Transverse colon (tissue), 4 donors: ENCODE data around the gene TAB3. TPM values are rescaled to one million over a fixed set of nuclear protein-coding genes. Genes with fewer than 3 reads are reported as not detected.

Source experiments
- DNase-seq: peaks from one replicate; pipeline ENCODE4 v3.0.0-alpha.2; 2019
- H3K27ac ChIP-seq, 4 donors: fragments of 200-600 bp; sonication (generic); 2 replicates each; pipeline ENCODE4 v1.5.1; 2016 to 2018; ENCODE audit warnings: inconsistent platforms in 4 of 4
- H3K27me3 ChIP-seq: fragments of 200-600 bp; sonication (generic); 2 replicates; pipeline ENCODE4 v1.5.1; 2017; ENCODE audit warnings: inconsistent platforms
- H3K36me3 ChIP-seq, 4 donors: fragments of 200-600 bp; sonication (generic); 2 replicates each; pipeline ENCODE4 v1.5.1; 2017 to 2019; ENCODE audit warnings: inconsistent platforms in 4 of 4
- H3K4me1 ChIP-seq, 4 donors: fragments of 200-600 bp; sonication (generic); 2 replicates each; pipeline ENCODE4 v1.5.1; 2017 to 2020; ENCODE audit warnings: inconsistent platforms in 4 of 4
- H3K4me3 ChIP-seq, 4 donors: fragments of 200-600 bp; sonication (generic); 1 replicate in 1 of 4; 2 replicates in 3 of 4; pipeline versions ENCODE4 v1.5.1 to v1.6.1; 2017 to 2019; ENCODE audit warnings: inconsistent platforms in 4 of 4
- H3K9me3 ChIP-seq, 2 donors: fragments of 200-600 bp; sonication (generic); 2 replicates each; pipeline ENCODE4 v1.5.1; 2017 to 2019; ENCODE audit warnings: inconsistent platforms in 2 of 2
- EP300 ChIP-seq: sonication (generic); formaldehyde crosslinking; IDR thresholded peaks from one replicate; pipeline ENCODE4 v1.6.1; 2017; ENCODE audit warnings: antibody characterized with exemption, low read depth
- POLR2A ChIP-seq: fragments of 450-650 bp; IDR thresholded peaks from one replicate; pipeline ENCODE4 v1.6.1; 2016; ENCODE audit warnings: antibody characterized with exemption, mild to moderate bottlenecking, moderate library complexity
- POLR2AphosphoS5 ChIP-seq, 3 donors: sonication (generic); formaldehyde crosslinking; IDR thresholded peaks; one replicate each; pipeline ENCODE4 v1.6.1; 2016; ENCODE audit warnings: antibody characterized with exemption in 3 of 3
- WGBS, 2 donors: methylation state at CpG; one replicate each; pipeline ENCODE4 v1.1.5; 2018; ENCODE audit warnings: low coverage in 1 of 2; 5-methylcytosine and 5-hydroxymethylcytosine counted together
- in situ Hi-C, 4 donors: fragments of 200-750 bp; cut with MboI; loops; one replicate each; pipeline versions ENCODE4 v1.15.0 to v1.15.1; 2017; ENCODE audit warnings: low sequenced_read_pairs in 3 of 4, low pct_ligation_motif_present in 1 of 4, low pct_unique_long_range_greater_than_20kb in 1 of 4
- intact Hi-C: fragments of 100-400 bp; cut with DNase I; formaldehyde crosslinking; loops from one replicate; pipeline ENCODE4 v1.15.1; 2023; ENCODE audit warnings: low total_unique reads
- total RNA-seq, 4 donors: library from RNA; depleted of rRNA; stranded (reverse); fragments of >200 nt; gene quantifications; one replicate each; pipeline ENCODE4 v1.1.0, GENCODE V29; 2016
- TF ChIP-seq, protein P1 (sequence below), 5 experiments: fragments of 200-600 bp in 3 of 5; fragments of 450-650 bp in 2 of 5; sonication (generic) in 3 of 5; IDR thresholded peaks; 1 replicate in 2 of 5; 2 replicates in 3 of 5; pipeline ENCODE4 v1.5.1; 2016 to 2017; ENCODE audit warnings: antibody characterized with exemption in 5 of 5, inconsistent platforms in 3 of 5, mild to moderate bottlenecking in 2 of 5, moderate library complexity in 1 of 5

The TAB3 gene
- total RNA-seq, 4 donors from 2014 or later = 10.3 to 34.0 (median 30.6) TPM

- intact Hi-C loops = no loop called here
- WGBS, 2 donors = 35% methylated on average over 3 of the region's 3 CpGs; no CpG with 5 or more reads in 1 of the 2 donors
- H3K4me3 ChIP-seq = no peak overlapping the region
- H3K4me1 ChIP-seq = no peaks in the 10 kb centered on the region
- in situ Hi-C loops = no loop called here
- no peak for DNase-seq
- no peak for TF ChIP-seq EP300
- no peak for TF ChIP-seq POLR2AphosphoS5 (IDR thresholded peaks at IDR 0.05)
- TF ChIP-seq POLR2A = no peak
- TF ChIP-seq, protein P1, sequence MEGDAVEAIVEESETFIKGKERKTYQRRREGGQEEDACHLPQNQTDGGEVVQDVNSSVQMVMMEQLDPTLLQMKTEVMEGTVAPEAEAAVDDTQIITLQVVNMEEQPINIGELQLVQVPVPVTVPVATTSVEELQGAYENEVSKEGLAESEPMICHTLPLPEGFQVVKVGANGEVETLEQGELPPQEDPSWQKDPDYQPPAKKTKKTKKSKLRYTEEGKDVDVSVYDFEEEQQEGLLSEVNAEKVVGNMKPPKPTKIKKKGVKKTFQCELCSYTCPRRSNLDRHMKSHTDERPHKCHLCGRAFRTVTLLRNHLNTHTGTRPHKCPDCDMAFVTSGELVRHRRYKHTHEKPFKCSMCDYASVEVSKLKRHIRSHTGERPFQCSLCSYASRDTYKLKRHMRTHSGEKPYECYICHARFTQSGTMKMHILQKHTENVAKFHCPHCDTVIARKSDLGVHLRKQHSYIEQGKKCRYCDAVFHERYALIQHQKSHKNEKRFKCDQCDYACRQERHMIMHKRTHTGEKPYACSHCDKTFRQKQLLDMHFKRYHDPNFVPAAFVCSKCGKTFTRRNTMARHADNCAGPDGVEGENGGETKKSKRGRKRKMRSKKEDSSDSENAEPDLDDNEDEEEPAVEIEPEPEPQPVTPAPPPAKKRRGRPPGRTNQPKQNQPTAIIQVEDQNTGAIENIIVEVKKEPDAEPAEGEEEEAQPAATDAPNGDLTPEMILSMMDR (IDR thresholded peaks at IDR 0.05) = no peak
- no peaks in the 10 kb centered on the region for H3K36me3 ChIP-seq
- no peak overlapping the region for H3K27ac ChIP-seq
- H3K9me3 ChIP-seq = no peaks in the 10 kb centered on the region
- H3K27me3 ChIP-seq = no peaks in the 10 kb centered on the region
Measured at GRCh38 chrX:30904632-30905031, 15.6 kb upstream of the TAB3 start.

GRCh38 chrX:30904186-30904585 is 15.1 kb upstream of the TAB3 start:
- Histone ChIP-seq H3K4me1 (no peaks in the 10 kb centered on the region), H3K36me3 (no peaks in the 10 kb centered on the region), H3K9me3 (no peaks in the 10 kb centered on the region), H3K27me3 (no peaks in the 10 kb centered on the region), H3K4me3 (no peak overlapping the region), H3K27ac (no peak overlapping the region)
- DNase-seq = no peak
- in situ Hi-C loops = no loop called here
- intact Hi-C loops = no loop called here
- no peak for TF ChIP-seq EP300
- 49 to 58% methylated on average over 4 to 5 of the region's 5 CpGs for WGBS, 2 donors

DNA sequence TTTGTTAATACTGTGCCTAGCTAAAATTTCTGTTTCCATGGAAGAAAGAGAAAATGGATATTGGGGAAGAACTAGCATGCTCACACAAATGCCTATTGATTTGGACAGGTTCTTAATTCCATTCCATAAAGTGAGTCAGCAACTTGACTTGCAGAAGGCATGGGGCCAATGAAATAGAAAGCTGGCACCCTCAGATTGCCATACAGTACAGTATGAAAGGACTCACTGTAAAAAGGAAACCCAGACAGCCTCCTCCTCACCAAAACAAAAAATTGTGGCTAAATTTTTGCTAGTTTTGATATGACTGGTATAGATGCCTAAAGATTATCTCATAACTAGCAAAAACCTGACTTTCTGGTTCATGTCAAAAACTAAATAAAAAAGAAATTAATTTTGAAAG is 11.2 kb upstream of the TAB3 start:
- in situ Hi-C loops (no loop called here), intact Hi-C loops (no loop called here)
- DNase-seq = no peak
- TF ChIP-seq POLR2AphosphoS5 (IDR thresholded peaks at IDR 0.05) = no peak
- TF ChIP-seq EP300 = no peak
- TF ChIP-seq, protein P1 (IDR thresholded peaks at IDR 0.05) = no peak
- TF ChIP-seq POLR2A = no peak
- no peaks in the 10 kb centered on the region for H3K9me3 ChIP-seq
- no peaks in the 10 kb centered on the region for H3K27me3 ChIP-seq
- H3K36me3 ChIP-seq = no peaks in the 10 kb centered on the region
- H3K27ac ChIP-seq = no peak overlapping the region
- no peaks in the 10 kb centered on the region for H3K4me1 ChIP-seq
- no peak overlapping the region for H3K4me3 ChIP-seq

- H3K4me1 ChIP-seq = no peaks in the 10 kb centered on the region
- DNase-seq = no peak
- intact Hi-C loops = no loop called here
- no peaks in the 10 kb centered on the region for H3K27me3 ChIP-seq
- H3K36me3 ChIP-seq = no peaks in the 10 kb centered on the region
- in situ Hi-C loops = no loop called here
- TF ChIP-seq EP300 (no peak), POLR2AphosphoS5 (IDR thresholded peaks at IDR 0.05) (no peak), POLR2A (no peak)
- TF ChIP-seq, protein P1 (IDR thresholded peaks at IDR 0.05) = no peak
- no peak overlapping the region for H3K4me3 ChIP-seq
- H3K9me3 ChIP-seq = no peaks in the 10 kb centered on the region
- 65% methylated on average over 5 of the region's 5 CpGs; no CpG with 5 or more reads in 1 of the 2 donors for WGBS, 2 donors
- H3K27ac ChIP-seq = no peak overlapping the region
Measured at GRCh38 chrX:30898886-30899285, 9.8 kb upstream of the TAB3 start.

DNA sequence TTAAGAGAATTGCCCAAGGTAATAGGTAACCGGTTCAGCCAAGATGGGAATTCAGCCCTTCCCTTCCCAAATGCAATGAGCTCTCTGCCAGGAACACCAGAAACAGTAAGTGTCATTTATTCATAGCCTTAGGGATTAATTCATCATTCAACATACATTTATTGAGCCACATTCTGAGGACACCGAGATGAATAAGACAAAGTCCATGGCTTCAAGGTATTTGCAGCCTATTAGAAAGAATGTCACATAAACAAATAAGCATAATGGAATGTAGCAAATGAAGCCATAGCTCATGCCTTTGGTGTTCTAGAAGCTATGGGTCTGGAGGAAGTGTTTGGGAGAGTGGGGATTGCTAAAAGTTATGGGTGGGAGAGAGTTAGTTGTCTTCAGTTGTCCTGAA is 6.3 kb upstream of the TAB3 start:
- TF ChIP-seq, protein P1 (IDR thresholded peaks at IDR 0.05) = no peak
- no peaks in the 10 kb centered on the region for H3K4me1 ChIP-seq
- no peak overlapping the region for H3K4me3 ChIP-seq
- 60 to 70% methylated on average over 1 to 2 of the region's 2 CpGs for WGBS, 2 donors
- H3K27me3 ChIP-seq = no peaks in the 10 kb centered on the region
- no peak for DNase-seq
- no peaks in the 10 kb centered on the region for H3K9me3 ChIP-seq
- in situ Hi-C loops = no loop called here
- intact Hi-C loops = no loop called here
- H3K27ac ChIP-seq = no peak overlapping the region
- H3K36me3 ChIP-seq = no peaks in the 10 kb centered on the region
